ENCODE measurements around the gene C20orf204.

- TF ChIP-seq CTCF (IDR thresholded peaks at IDR 0.05; ENCODE audit: borderline replicate concordance, extremely low read depth, low read length, poor library complexity, severe bottlenecking) (no peak), EZH2 (IDR thresholded peaks at IDR 0.05; ENCODE audit: borderline replicate concordance, low read depth, low read length, severe bottlenecking) (no peak)
Observed at GRCh38 chr20:64078934-64079272, 42.9 kb downstream of the C20orf204 start.
